HEK293 (cell line): Measurements from ENCODE around the gene HS3ST5.

ENCODE experiments used
- ZBTB21 ChIP-seq: fragments of 450-650 bp; formaldehyde crosslinking; IDR thresholded peaks from 2 replicates; pipeline ENCODE4 v1.5.1; 2017; ENCODE audit warnings: missing biosample characterization, missing genetic modification characterization
- ZNF155 ChIP-seq: fragments of 450-650 bp; formaldehyde crosslinking; IDR thresholded peaks from 2 replicates; pipeline ENCODE4 v1.5.1; 2016; ENCODE audit warnings: missing biosample characterization, missing genetic modification characterization
- ZNF274 ChIP-seq, 2 experiments: fragments of 200-500 bp in 1 of 2; fragments of 450-650 bp in 1 of 2; sonication (Bioruptor generic) in 1 of 2; formaldehyde crosslinking in 1 of 2; IDR thresholded peaks; 2 replicates each; pipeline versions ENCODE4 v1.5.1 to v1.6.1; 2014 to 2016; ENCODE audit warnings: borderline replicate concordance in 1 of 2, inconsistent platforms in 1 of 2, low read length in 1 of 2, missing biosample characterization in 1 of 2, missing genetic modification characterization in 1 of 2
- TF ChIP-seq, protein P1 (sequence below): fragments of 450-650 bp; formaldehyde crosslinking; IDR thresholded peaks from 2 replicates; pipeline ENCODE4 v1.5.1; 2016; ENCODE audit warnings: missing biosample characterization, missing genetic modification characterization
- TF ChIP-seq, protein P2 (sequence below): fragments of 450-650 bp; formaldehyde crosslinking; IDR thresholded peaks from 2 replicates; pipeline ENCODE4 v1.5.1; 2017; ENCODE audit warnings: missing biosample characterization, missing genetic modification characterization
- TF ChIP-seq, protein P3 (sequence below): fragments of 450-650 bp; formaldehyde crosslinking; IDR thresholded peaks from 2 replicates; pipeline ENCODE4 v1.5.1; 2017; ENCODE audit warnings: missing biosample characterization, mild to moderate bottlenecking, missing genetic modification characterization, moderate library complexity

DNA sequence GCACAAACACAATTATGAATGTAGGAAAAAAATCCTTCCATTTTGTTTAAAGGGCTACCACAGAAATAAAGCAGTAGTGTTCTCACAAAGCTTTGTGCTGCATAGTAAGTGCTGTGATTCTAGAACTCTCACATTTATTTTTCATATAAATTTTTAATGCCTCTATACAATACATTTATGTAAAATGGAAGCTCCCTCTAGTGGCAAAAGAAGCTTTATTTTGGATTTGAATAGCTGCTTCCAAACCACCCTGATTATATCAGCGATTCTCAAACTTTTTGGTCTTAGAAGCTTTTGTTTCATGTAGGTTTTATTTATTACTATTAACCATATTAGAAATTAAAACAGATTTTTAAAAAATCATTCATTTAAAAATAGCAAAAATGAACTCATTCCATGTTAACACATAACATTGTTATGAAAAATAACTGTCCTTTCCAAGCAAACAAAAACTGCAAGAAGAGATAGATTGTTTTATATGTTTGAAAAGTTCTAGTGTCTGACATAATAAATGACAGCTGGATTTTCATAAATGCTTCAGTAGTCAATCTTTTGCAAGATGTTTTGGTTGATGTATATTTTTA lies 38.4 kb downstream of the HS3ST5 start:
- TF ChIP-seq ZBTB21 (no peak), ZNF155 (no peak), ZNF274 (IDR thresholded peaks at IDR 0.05; ENCODE audit: low read length) (no peak), ZNF274 (tag by site-specific recombination; IDR thresholded peaks at IDR 0.05; ENCODE audit: borderline replicate concordance) (no peak)
- TF ChIP-seq, protein P1, sequence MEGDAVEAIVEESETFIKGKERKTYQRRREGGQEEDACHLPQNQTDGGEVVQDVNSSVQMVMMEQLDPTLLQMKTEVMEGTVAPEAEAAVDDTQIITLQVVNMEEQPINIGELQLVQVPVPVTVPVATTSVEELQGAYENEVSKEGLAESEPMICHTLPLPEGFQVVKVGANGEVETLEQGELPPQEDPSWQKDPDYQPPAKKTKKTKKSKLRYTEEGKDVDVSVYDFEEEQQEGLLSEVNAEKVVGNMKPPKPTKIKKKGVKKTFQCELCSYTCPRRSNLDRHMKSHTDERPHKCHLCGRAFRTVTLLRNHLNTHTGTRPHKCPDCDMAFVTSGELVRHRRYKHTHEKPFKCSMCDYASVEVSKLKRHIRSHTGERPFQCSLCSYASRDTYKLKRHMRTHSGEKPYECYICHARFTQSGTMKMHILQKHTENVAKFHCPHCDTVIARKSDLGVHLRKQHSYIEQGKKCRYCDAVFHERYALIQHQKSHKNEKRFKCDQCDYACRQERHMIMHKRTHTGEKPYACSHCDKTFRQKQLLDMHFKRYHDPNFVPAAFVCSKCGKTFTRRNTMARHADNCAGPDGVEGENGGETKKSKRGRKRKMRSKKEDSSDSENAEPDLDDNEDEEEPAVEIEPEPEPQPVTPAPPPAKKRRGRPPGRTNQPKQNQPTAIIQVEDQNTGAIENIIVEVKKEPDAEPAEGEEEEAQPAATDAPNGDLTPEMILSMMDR (tag by site-specific recombination), result no peak
- TF ChIP-seq, protein P2, sequence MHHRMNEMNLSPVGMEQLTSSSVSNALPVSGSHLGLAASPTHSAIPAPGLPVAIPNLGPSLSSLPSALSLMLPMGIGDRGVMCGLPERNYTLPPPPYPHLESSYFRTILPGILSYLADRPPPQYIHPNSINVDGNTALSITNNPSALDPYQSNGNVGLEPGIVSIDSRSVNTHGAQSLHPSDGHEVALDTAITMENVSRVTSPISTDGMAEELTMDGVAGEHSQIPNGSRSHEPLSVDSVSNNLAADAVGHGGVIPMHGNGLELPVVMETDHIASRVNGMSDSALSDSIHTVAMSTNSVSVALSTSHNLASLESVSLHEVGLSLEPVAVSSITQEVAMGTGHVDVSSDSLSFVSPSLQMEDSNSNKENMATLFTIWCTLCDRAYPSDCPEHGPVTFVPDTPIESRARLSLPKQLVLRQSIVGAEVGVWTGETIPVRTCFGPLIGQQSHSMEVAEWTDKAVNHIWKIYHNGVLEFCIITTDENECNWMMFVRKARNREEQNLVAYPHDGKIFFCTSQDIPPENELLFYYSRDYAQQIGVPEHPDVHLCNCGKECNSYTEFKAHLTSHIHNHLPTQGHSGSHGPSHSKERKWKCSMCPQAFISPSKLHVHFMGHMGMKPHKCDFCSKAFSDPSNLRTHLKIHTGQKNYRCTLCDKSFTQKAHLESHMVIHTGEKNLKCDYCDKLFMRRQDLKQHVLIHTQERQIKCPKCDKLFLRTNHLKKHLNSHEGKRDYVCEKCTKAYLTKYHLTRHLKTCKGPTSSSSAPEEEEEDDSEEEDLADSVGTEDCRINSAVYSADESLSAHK (tag by site-specific recombination), result no peak
- TF ChIP-seq, protein P3, sequence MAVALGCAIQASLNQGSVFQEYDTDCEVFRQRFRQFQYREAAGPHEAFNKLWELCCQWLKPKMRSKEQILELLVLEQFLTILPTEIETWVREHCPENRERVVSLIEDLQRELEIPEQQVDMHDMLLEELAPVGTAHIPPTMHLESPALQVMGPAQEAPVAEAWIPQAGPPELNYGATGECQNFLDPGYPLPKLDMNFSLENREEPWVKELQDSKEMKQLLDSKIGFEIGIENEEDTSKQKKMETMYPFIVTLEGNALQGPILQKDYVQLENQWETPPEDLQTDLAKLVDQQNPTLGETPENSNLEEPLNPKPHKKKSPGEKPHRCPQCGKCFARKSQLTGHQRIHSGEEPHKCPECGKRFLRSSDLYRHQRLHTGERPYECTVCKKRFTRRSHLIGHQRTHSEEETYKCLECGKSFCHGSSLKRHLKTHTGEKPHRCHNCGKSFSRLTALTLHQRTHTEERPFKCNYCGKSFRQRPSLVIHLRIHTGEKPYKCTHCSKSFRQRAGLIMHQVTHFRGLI (tag by site-specific recombination), result no peak
